ENCODE results near the gene IGFBP4. TPM values are rescaled to one million over a fixed set of nuclear protein-coding genes. Genes with fewer than 3 reads are reported as not detected.

Gene IGFBP4
- total and polyA plus RNA-seq, 4 donors, result 197 to 565 (median 215) TPM

Other genes with a start within 250 kb of the IGFBP4 start
- gene WIPF2, start 224.1 kb upstream of the IGFBP4 start, total RNA-seq, result 10 to 100 TPM; 15.7 to 34.5 TPM
- gene WIPF2, start 224.1 kb upstream of the IGFBP4 start, polyA plus RNA-seq, result 10 to 100 TPM; 10.6 to 14.2 TPM
- 1 to 10 TPM; 5.5 to 5.7 TPM for gene CDC6, start 155.6 kb upstream of the IGFBP4 start, total RNA-seq
- 1 to 10 TPM; 3.3 to 6.0 TPM for gene CDC6, start 155.6 kb upstream of the IGFBP4 start, polyA plus RNA-seq
- gene RARA, start 134.3 kb upstream of the IGFBP4 start, total RNA-seq, result 10 to 100 TPM; 36.4 to 75.3 TPM
- 10 to 100 TPM; 49.8 to 51.7 TPM for gene RARA, start 134.3 kb upstream of the IGFBP4 start, polyA plus RNA-seq
- 1 to 10 TPM in 1 of 2 donors, not detected in 1; 3.6 TPM for gene GJD3, start 78.7 kb upstream of the IGFBP4 start, total RNA-seq
- gene GJD3, start 78.7 kb upstream of the IGFBP4 start, polyA plus RNA-seq, result 1 to 10 TPM in 1 of 2 donors, under 1 TPM in 1; 0.53 to 1.4 TPM
- 10 to 100 TPM in 1 of 2 donors, 1 to 10 TPM in 1; 5.9 to 21.6 TPM for gene TOP2A, start 25.6 kb upstream of the IGFBP4 start, total RNA-seq
- 10 to 100 TPM in 1 of 2 donors, 1 to 10 TPM in 1; 2.6 to 13.4 TPM for gene TOP2A, start 25.6 kb upstream of the IGFBP4 start, polyA plus RNA-seq
- 1 to 10 TPM in 1 of 2 donors, under 1 TPM in 1; 0.17 to 6.8 TPM for gene TNS4, start 58.2 kb downstream of the IGFBP4 start, total RNA-seq
- 1 to 10 TPM; 2.0 to 2.3 TPM for gene TNS4, start 58.2 kb downstream of the IGFBP4 start, polyA plus RNA-seq
- gene CCR7, start 122.0 kb downstream of the IGFBP4 start, total RNA-seq, result 1 to 10 TPM; 1.8 to 4.0 TPM
- 1 to 10 TPM; 2.1 to 5.9 TPM for gene CCR7, start 122.0 kb downstream of the IGFBP4 start, polyA plus RNA-seq
- gene SMARCE1, start 204.4 kb downstream of the IGFBP4 start, total RNA-seq, result 100 to 1,000 TPM in 1 of 2 donors, 10 to 100 TPM in 1; 76.4 to 137 TPM
- gene SMARCE1, start 204.4 kb downstream of the IGFBP4 start, polyA plus RNA-seq, result 10 to 100 TPM; 55.2 to 58.1 TPM
- under 1 TPM in 1 of 2 donors, not detected in 1; 0.18 TPM for gene KRT222, start 221.7 kb downstream of the IGFBP4 start, total RNA-seq
- gene KRT222, start 221.7 kb downstream of the IGFBP4 start, polyA plus RNA-seq, result under 1 TPM; 0.10 to 0.26 TPM